SK-N-SH (cell line): ENCODE measurements around the gene PLG. TPM values are rescaled to one million over a fixed set of nuclear protein-coding genes. Genes with fewer than 3 reads are reported as not detected.

Experiments
- CTCF ChIA-PET: fragments of 300-600, 350-600 bp; formaldehyde crosslinking; extraction: SDS; loops from one replicate; lab custom pipeline; 2021; lab: Yijun Ruan, JAX
- POLR2A ChIA-PET: fragments of 350-600 bp; sonication (Branson Sonifier 250); formaldehyde crosslinking; extraction: SDS; loops from one replicate; lab custom pipeline; 2020; ENCODE audit warnings: antibody characterized with exemption, inconsistent platforms; lab: Yijun Ruan, JAX
- DNase-seq: peaks from one replicate; pipeline ENCODE4 v3.0.0; 2012
- H2AFZ ChIP-seq: fragments of 200-600 bp; sonication (generic); 2 replicates; pipeline ENCODE4 v1.8.1; 2016; ENCODE audit warnings: antibody characterized with exemption, mild to moderate bottlenecking, low read depth
- H3F3A ChIP-seq: fragments of 200-600 bp; sonication (generic); replicated peaks from 2 replicates; pipeline ENCODE3; 2016; ENCODE audit warnings: antibody characterized with exemption, mild to moderate bottlenecking; ENCODE audit not compliant: insufficient read depth
- H3K27ac ChIP-seq, 2 experiments: fragments of 200-500 bp in 1 of 2; fragments of 200-600 bp in 1 of 2; sonication (Bioruptor generic) in 1 of 2; sonication (generic), shearing (Covaris generic) in 1 of 2; 2 replicates each; pipeline versions ENCODE4 v1.5.1 to v1.6.1; 2014 to 2016; ENCODE audit warnings: low read depth in 2 of 2, inconsistent platforms in 1 of 2, low read length in 1 of 2, mild to moderate bottlenecking in 1 of 2, mixed read lengths in 1 of 2
- H3K27me3 ChIP-seq: fragments of 200-600 bp; sonication (generic), shearing (Covaris generic); 2 replicates; pipeline ENCODE4 v1.6.1; 2016; ENCODE audit warnings: mixed run types; ENCODE audit not compliant: insufficient read depth
- H3K36me3 ChIP-seq, 2 experiments: fragments of 200-500 bp in 1 of 2; fragments of 200-600 bp in 1 of 2; sonication (Bioruptor generic) in 1 of 2; sonication (generic) in 1 of 2; replicated peaks in 1 of 2; 2 replicates each; pipeline versions ENCODE3 to v1.5.1; 2014 to 2016; ENCODE audit warnings: low read length in 1 of 2, mild to moderate bottlenecking in 1 of 2; ENCODE audit not compliant: insufficient read depth in 2 of 2, control insufficient read depth in 1 of 2
- H3K4me1 ChIP-seq, 2 experiments: fragments of 200-500 bp in 1 of 2; fragments of 200-600 bp in 1 of 2; sonication (Bioruptor generic) in 1 of 2; sonication (generic), shearing (Covaris generic) in 1 of 2; 2 replicates each; pipeline versions ENCODE4 v1.5.1 to v1.6.1; 2014 to 2016; ENCODE audit warnings: low read depth in 1 of 2, low read length in 1 of 2, mixed run types in 1 of 2; ENCODE audit not compliant: insufficient read depth in 2 of 2, control insufficient read depth in 1 of 2
- H3K4me2 ChIP-seq: fragments of 200-600 bp; sonication (generic), shearing (Covaris generic); 2 replicates; pipeline ENCODE4 v1.6.1; 2017; ENCODE audit warnings: mixed run types
- H3K4me3 ChIP-seq, 2 experiments: fragments of 200-500 bp in 1 of 2; fragments of 200-600 bp in 1 of 2; sonication (Bioruptor generic) in 1 of 2; sonication (generic), shearing (Covaris generic) in 1 of 2; 2 replicates each; pipeline versions ENCODE4 v1.5.1 to v1.8.1; 2014 to 2016; ENCODE audit warnings: low read depth in 2 of 2, inconsistent platforms in 1 of 2, low read length in 1 of 2, mild to moderate bottlenecking in 1 of 2, mixed read lengths in 1 of 2, moderate library complexity in 1 of 2
- H3K79me2 ChIP-seq: fragments of 200-600 bp; sonication (generic); 2 replicates; pipeline ENCODE4 v1.8.1; 2017; ENCODE audit warnings: mild to moderate bottlenecking; ENCODE audit not compliant: insufficient read depth
- H3K9ac ChIP-seq: fragments of 200-600 bp; sonication (generic); 2 replicates; pipeline ENCODE4 v1.6.1; 2017; ENCODE audit warnings: mixed run types
- H3K9me2 ChIP-seq: fragments of 200-600 bp; sonication (generic); 2 replicates; pipeline ENCODE4 v1.6.1; 2017; ENCODE audit warnings: mixed run types
- H3K9me3 ChIP-seq: fragments of 200-600 bp; sonication (generic); 2 replicates; pipeline ENCODE4 v1.6.1; 2017; ENCODE audit warnings: mixed run types, mild to moderate bottlenecking, moderate library complexity
- H4K20me1 ChIP-seq: fragments of 200-600 bp; sonication (generic); 2 replicates; pipeline ENCODE4 v1.6.1; 2017; ENCODE audit warnings: mild to moderate bottlenecking, mixed run types; ENCODE audit not compliant: insufficient read depth
- CHD2 ChIP-seq: fragments of 150-350 bp; IDR thresholded peaks from 2 replicates; pipeline ENCODE4 v1.6.1; 2018; ENCODE audit warnings: low read length; ENCODE audit not compliant: partially characterized antibody
- ELF1 ChIP-seq: IDR thresholded peaks from 2 replicates; pipeline ENCODE4 v1.4.0; 2012
- FOXJ3 ChIP-seq: sonication (generic); formaldehyde crosslinking; IDR thresholded peaks from 2 replicates; pipeline ENCODE4 v1.5.1; 2020; ENCODE audit warnings: mild to moderate bottlenecking, missing genetic modification reagents
- GABPA ChIP-seq: IDR thresholded peaks from 2 replicates; pipeline ENCODE4 v1.4.0; 2012; ENCODE audit warnings: low read depth, mild to moderate bottlenecking
- GATA2 ChIP-seq: sonication (generic); formaldehyde crosslinking; IDR thresholded peaks from 2 replicates; pipeline ENCODE4 v1.5.0; 2020; ENCODE audit warnings: mild to moderate bottlenecking, missing genetic modification reagents
- JUND ChIP-seq: IDR thresholded peaks from 2 replicates; pipeline ENCODE4 v1.4.0; 2012
- MXI1 ChIP-seq: IDR thresholded peaks from 2 replicates; pipeline ENCODE4 v1.6.1; 2012; ENCODE audit warnings: mild to moderate bottlenecking, low read depth, low read length, improper control_type of control experiment
- PBX3 ChIP-seq: IDR thresholded peaks from 2 replicates; pipeline ENCODE4; 2012
- TCF12 ChIP-seq: IDR thresholded peaks from 2 replicates; pipeline ENCODE4 v1.4.0; 2012
- TEAD4 ChIP-seq: IDR thresholded peaks from 2 replicates; pipeline ENCODE4 v1.4.0; 2012; ENCODE audit warnings: mild to moderate bottlenecking, borderline replicate concordance; ENCODE audit not compliant: insufficient read depth
- USF2 ChIP-seq: fragments of 150-350 bp; IDR thresholded peaks from 2 replicates; pipeline ENCODE4 v1.6.1; 2017; ENCODE audit warnings: antibody characterized with exemption, low read length, low read depth, borderline replicate concordance
- YY1 ChIP-seq: IDR thresholded peaks from 2 replicates; pipeline ENCODE4 v1.4.0; 2012; ENCODE audit warnings: low read depth, mild to moderate bottlenecking
- WGBS: methylation state at CpG from one replicate; pipeline ENCODE4 v1.1.6; 2017; ENCODE audit warnings: low lambda C conversion rate; 5-methylcytosine and 5-hydroxymethylcytosine counted together
- polyA plus RNA-seq, 3 experiments: library from polyadenylated mRNA; depleted of rRNA; stranded (reverse); fragments of >200 nt; gene quantifications; 2 replicates each; pipeline ENCODE4 v1.2.3, GENCODE V29; 2012
- TF ChIP-seq, protein P1 (sequence below): IDR thresholded peaks from 2 replicates; pipeline ENCODE4 v1.6.1; 2012; ENCODE audit warnings: mild to moderate bottlenecking, low read depth, low read length, moderate library complexity

PLG gene
- polyA plus RNA-seq, 1 of the 3 experiments (the other 2 are of a cell fraction), result not detected

GRCh38 chr6:160685762-160686450 lies 16.1 kb upstream of the PLG start:
- H3K9me2 ChIP-seq, result no peaks in the 10 kb centered on the region

More at GRCh38 chr6:160685762-160686450, 16.1 kb upstream of the PLG start:
- Histone ChIP-seq H3K9ac (no peak overlapping the region), H2AFZ (no peak overlapping the region), H3K4me1 (no peaks in the 10 kb centered on the region), H3K9me3 (no peaks in the 10 kb centered on the region), H3F3A (no peaks in the 10 kb centered on the region), H3K36me3 (no peaks in the 10 kb centered on the region), H3K79me2 (no peaks in the 10 kb centered on the region), H3K4me3 (no peak overlapping the region; a peak in 1 of 4 replicates), H3K27ac (no peak overlapping the region), H4K20me1 (no peaks in the 10 kb centered on the region), H3K4me2 (no peak overlapping the region), H3K27me3 (no peaks in the 10 kb centered on the region; the same call in 1 of the 2 replicates)
- TF ChIP-seq, protein P1, sequence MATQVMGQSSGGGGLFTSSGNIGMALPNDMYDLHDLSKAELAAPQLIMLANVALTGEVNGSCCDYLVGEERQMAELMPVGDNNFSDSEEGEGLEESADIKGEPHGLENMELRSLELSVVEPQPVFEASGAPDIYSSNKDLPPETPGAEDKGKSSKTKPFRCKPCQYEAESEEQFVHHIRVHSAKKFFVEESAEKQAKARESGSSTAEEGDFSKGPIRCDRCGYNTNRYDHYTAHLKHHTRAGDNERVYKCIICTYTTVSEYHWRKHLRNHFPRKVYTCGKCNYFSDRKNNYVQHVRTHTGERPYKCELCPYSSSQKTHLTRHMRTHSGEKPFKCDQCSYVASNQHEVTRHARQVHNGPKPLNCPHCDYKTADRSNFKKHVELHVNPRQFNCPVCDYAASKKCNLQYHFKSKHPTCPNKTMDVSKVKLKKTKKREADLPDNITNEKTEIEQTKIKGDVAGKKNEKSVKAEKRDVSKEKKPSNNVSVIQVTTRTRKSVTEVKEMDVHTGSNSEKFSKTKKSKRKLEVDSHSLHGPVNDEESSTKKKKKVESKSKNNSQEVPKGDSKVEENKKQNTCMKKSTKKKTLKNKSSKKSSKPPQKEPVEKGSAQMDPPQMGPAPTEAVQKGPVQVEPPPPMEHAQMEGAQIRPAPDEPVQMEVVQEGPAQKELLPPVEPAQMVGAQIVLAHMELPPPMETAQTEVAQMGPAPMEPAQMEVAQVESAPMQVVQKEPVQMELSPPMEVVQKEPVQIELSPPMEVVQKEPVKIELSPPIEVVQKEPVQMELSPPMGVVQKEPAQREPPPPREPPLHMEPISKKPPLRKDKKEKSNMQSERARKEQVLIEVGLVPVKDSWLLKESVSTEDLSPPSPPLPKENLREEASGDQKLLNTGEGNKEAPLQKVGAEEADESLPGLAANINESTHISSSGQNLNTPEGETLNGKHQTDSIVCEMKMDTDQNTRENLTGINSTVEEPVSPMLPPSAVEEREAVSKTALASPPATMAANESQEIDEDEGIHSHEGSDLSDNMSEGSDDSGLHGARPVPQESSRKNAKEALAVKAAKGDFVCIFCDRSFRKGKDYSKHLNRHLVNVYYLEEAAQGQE, result no peak
- TF ChIP-seq TCF12 (no peak), PBX3 (no peak), JUND (no peak), FOXJ3 (CRISPR knock-in tag) (no peak), GATA2 (no peak), MXI1 (no peak), USF2 (no peak), GABPA (no peak), TEAD4 (no peak), CHD2 (no peak), ELF1 (no peak), YY1 (no peak)
- ChIA-PET CTCF (no interaction called here), POLR2A (no interaction called here)
- DNase-seq, result no peak
- WGBS, result 4% methylated on average over 5 of the region's 5 CpGs
